Amniotic stem cell (primary cell): Measurements from ENCODE around the gene CNTNAP4.

Experiments
- DNase-seq: peaks from one replicate; lab custom pipeline; 2025; lab: John Stamatoyannopoulos, UW

Gene CNTNAP4

DNA sequence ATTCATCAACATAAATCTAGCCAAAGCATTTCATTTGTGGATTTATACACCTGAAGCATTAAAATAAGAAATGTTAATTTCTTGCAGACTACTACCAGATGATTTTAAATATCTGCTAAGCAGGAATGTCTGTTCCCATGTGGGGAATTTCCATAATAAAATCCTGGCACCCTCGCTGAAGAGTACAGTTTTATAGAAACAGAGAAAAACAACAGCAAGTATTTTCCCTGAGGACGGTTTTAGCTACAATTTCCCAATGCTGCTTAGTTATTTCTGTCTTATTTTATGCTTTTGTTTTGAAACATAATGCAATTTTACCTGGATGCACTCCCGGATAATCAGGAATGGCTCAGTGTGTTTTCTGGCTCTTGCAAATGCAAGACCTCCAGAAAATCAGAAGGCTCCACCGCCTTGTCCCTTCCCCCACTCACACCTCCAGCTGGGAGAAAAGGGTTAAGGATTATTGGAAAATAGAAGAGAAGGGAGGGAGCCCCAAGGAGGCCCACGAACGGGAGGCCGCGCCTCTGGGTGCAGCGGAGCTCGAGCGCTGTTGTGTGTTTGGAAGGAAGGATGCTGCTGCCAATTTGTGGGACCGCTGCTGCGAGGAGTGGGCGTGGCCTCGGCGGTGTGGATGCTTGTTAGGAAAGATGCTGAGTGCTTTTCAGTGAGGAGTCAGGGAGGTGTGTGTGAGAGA is at the start of gene CNTNAP4:
Gene CNTNAP4, plus strand, starts transcription at position 657 of the 694 bp plus-strand sequence. CDS start 262 bp downstream, outside the sequence.
- no peak for DNase-seq

DNA sequence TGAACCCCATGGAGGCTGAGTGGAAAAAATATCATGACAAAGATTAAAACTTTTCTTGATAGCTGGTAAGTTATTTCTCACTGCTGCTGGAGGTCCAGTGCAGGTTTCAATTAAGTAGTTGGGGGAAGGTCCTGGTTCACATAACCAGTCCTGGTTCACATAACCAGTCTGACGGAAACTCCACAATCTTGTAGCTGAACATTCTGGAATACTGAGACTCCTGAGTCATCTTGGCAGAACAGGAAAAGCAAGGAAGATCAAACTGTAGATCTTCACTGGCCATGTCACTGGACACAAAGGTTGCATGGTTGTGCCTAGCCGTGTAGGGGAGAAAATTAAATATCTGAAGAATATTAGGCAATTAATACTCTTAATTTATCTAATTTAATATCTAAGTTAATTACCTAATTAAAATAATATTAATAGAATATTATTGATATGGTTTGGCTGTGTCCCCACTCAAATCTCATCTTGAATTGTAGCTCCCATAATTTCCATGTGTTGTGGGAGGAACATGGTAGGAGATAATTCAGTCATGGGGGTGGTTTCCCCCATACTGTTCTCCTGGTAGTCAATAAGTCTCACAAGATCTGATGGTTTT is 48.6 kb upstream of the CNTNAP4 start:
- DNase-seq, result no peak

DNA sequence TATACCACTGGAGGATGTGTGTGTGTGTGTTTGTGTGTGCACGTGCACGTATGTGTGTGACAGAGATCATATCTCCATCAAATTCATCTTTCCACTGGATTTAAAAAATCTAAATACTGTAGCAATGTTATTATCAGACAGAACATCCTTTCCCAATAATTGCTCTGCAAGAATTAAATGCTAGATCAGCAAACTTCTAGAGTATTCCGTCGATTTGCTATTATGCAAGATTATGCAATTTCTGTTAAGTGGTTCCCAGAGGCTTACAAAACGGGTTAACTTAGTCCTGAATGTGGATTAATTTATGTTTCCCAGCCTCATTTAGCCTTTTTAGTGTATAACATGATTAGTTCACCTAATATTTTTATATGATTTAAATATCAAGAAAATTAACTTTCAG is 44.5 kb upstream of the CNTNAP4 start:
- DNase-seq, result no peak

DNA sequence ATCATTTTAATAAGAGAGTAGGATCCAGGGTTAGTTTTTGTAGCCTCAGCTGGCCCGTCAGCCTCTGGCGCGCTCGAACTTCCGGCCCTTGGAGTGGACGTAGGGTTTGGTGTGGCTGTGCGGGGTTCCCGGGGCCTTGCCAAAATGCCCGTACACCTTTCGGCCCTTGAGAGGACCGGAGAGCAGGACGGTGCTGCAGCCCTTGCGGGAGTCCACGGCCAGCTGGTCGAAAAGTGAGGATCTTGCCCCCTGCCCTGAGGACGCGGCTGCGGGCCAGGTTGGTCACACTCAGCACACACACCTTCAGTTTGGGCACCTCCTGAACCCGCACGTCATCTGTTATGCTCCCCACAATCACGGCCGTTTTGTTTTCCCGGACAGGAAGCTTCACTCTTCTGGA is 42.2 kb upstream of the CNTNAP4 start:
- DNase-seq, result no peak

DNA sequence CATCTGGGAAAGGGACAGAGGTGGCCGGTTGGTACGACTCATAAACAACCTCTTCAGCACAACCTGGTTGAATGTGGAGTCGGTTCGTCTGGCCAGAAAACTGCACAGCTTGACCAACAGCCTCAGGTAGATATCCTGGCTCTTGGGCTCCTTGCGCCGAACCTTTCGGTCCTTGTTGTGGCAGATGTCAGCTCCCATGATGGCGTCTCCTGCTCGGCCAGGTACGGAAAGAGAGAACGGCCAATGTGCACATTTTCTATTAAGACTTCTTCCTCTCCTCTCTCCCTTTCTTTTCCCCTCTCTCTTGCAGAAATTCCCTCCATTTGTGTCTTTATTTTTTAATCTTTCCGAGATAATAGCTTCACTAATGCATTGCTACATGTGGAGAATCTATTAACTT is 41.8 kb upstream of the CNTNAP4 start:
- no peak for DNase-seq

DNA sequence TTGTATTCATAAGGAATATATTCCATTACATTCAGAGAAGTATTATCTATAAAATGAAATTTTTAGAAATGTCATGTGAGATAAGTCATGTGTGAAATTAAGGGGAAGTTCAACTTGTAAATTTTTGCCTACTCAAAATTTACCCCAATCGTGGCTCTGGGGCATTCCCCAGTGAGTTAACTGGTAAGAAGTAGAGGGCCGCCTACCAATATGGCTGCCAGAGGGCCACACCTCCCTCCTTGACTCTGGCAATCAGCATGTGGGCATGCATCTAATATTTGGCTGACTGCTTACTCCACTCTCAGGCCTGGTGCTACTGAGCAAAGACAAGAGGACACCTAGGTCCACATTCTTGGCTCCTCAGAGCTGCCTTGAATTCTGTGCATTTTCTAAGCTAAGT is 39.7 kb upstream of the CNTNAP4 start:
- DNase-seq, result no peak

DNA sequence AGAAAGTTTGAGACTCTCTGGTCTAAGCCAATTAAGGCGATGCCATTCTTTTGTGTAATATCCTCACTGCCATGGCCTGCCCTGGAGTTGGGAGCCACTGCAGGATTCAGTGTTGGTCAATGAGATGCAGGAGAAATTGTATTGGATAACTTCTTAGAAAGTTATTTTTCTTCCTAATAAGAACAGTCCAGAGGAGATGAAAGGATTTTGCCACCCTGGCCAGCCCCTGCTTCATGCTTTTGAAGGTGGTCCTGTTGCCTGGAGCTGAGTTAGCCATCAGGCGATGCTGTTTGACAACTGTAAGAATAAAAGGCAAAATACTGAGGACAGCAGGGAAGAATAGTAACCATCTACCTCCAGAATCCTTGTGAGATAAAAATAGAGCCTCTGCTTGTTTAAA is 35.4 kb upstream of the CNTNAP4 start:
- no peak for DNase-seq

DNA sequence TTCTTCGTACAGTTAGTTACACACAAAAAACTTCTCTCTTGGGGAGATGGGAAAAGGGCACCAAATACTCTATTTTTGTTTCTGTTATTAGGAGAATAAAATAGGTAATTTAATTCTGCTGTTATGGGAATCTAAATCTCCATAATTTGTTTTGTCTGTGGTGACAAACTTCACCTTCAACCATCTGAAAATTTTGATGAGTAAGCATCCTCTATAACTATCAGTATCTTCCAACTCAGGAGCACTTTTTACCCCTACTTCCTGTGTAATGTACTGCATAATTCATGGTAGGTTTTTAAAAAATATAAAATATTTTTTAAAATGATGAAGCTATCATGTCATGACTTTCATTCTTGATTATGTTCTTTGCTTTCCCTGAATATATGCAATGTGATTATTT is 33.6 kb upstream of the CNTNAP4 start:
- no peak for DNase-seq

DNA sequence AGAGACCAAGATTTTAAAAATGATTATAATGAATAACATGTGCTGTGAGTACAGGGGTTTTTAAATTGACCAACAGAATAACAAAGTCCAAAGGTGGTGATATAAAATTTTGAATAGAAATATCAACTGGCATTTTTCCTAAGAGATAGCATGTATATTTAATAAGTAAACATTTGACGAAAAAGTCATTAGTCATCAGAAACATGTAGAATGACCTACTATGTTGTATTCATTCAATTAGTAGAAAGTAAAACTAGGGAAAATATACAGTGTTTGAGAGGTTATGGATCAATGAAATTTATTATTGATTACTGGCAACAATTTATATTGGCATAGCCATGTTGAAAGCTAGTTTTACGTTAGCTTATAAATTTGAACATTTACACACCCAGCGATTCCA is 30.6 kb upstream of the CNTNAP4 start:
- DNase-seq, result no peak

DNA sequence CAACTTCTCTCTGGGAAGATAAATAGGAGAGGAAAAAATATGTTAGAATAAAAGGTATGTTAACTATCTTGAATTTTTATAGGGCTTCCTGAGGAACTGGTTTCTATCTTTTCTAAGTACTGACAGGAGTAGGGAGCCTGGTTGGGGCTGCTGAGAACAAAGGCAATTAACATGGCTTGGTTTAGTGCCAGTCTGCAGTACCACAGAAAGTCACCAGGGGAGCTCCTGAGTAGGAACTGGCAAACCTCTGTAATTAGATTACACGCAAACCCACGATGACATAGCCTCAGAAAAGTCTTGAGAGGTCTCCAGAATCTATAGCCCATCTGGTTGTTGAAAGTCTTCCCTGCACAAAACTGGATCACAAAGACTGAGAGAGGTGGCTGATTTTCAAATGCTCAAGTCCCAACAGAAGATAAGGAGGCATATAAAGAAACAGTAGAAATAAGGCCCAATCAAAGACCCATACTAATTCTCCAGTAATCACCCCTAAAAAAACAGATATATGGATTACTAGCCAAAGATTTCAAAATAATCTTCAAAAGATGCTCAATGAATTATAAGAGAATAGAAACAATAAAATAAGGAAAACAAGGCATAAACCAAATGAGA is 11.7 kb upstream of the CNTNAP4 start:
- no peak for DNase-seq

DNA sequence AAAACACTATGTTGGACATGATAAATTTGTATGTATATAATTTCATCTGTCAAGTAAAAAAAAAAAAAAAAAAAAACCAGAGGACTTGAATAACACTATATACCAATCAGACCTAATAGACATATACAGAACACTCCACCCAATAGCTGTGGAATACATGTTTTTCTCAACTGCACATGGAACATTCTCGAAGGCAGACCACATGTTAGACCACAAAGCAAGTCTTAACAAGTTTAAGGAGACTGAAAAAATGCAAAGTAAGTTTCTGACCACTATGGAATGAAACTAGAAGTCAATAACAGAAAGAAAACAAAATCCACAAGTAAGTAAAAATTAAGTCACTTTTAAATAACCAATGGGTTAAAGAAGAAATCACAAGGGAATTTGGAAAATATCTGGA is 8.4 kb upstream of the CNTNAP4 start:
- DNase-seq, result no peak

DNA sequence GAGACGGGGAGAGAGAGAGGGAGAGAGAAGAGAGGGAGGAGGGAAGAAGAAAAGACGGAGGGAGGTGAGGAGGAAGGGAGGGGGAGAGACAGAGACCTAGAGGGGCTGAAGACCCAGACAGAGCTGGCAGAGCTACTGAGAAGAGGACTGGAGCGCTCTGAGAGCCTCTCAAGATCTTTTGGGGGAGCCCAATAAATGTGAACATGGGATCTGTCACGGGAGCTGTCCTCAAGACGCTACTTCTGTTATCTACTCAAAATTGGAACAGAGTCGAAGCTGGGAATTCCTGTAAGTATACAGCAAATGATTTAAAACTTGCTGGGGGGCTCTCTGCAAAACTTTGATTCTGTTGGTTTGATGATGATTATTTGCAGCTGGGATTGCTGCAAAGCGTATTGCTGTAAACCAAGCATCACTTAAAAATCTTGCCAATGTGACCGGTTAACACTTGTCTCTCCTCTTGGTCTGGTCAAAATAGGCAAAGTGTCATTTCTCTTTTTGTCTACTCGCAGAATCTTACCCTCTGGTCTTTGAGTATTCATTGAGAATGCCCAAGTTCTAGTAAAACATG is 344 bp downstream of the CNTNAP4 start:
- no peak for DNase-seq

DNA sequence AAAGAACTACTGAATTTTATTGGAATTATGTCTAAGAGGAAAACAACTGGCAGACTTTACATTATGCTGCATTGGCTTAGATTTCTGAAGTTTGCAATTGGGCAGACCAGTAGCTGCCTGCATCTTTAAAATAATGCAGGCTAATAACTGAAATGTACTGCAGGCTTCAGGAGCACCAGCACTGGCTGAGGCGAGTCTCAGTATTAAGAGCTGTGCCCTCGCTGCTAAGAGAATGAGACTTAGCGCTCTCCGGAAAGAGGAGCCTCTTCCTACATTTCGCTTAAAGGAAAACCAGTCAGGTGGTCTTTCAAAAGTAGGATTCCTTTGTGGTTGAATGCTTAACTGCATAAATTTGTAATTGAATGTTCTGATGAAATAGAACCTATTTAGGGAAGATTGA is 885 bp downstream of the CNTNAP4 start:
- no peak for DNase-seq

DNA sequence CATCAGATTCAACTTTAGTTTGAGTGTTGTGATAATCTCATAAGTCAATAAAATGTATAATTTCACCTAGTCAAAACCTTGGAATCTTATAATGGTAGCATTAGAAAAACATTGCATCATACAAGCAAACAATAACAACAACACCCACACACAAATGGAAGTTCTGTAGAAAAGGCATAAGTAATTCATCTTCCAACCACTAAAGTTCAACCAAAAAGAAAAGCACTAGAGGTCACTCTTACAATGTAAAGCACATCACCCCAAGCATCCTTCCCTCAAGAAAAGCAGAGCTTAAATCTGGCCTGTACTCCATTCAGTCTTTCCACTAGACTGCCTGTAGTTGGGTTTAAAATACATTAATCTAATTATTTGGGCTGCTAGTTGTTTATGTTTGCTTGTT is 1.8 kb downstream of the CNTNAP4 start:
- DNase-seq, result no peak

DNA sequence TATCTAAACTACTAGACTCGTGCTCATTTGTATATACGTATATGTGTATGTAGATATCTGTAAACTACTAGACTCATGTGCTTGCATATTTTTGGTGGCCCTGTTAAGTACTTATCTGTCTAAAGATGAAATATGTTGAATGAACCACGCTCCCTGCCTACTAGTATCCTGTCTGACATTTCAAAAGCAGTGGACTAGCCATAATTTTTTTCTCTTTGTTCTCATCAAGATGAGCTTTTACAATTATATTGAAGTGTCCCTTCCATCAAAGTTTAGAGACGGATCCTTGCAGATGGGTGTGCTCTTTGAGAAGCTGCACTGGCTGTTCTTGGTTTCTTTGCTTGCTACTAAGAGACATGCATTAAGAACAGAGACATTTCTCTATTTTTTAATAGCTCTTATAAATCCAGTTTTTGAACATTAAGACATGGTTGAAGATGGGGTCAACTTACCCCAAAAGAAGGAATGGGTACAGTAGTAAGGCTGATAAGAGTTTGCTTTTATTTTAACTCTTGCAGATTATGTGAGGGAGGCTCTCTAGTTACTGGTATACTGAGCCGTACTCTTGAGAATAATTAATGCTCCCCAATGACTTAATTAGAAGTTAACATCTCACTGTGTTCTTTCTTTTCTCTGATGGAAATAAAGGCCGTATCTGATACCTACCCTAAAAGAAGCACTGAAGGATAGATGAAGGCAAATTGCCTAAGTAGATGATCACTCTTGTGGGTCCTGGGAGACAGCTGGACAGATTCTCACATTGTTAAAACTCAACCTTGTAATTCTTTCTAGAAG is 3.4 kb downstream of the CNTNAP4 start:
- no peak for DNase-seq

DNA sequence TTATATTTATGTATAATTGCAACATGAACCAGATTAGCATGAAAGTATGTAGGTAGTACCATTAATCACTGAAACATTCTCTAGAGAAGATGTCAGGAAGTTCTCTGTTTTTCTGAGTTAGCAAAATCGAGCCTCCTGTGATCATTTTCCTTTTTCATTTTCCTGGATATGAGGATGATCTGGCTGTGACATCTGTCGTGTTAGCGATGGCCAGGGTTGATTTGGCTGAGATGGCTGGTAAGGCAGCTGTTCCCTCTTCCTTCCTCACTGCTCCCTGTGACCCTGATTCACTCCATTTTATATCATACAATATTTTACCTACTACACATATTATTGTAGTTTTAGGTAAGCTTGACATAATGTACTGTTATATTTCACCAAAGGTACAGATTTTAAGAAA is 10.3 kb downstream of the CNTNAP4 start:
- no peak for DNase-seq

DNA sequence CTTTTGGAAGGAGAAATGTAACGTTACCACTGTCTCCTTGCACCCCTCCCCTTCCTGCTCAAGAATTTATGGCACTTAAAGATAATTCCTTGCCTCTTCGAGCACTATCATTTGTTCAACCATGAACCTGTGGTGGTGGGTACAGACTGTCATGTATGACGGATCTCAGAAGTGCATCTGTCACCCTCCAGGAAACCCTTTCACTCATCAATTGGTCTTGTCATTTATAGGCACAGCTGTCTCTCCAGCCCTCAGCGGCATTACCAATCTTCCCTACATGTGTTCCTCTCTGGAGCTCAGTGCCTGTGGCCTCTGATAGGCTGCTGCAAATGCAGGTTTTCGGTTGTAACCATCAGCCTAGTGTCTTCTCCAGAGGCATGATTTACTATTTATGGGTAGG is 15.0 kb downstream of the CNTNAP4 start:
- DNase-seq, result no peak

DNA sequence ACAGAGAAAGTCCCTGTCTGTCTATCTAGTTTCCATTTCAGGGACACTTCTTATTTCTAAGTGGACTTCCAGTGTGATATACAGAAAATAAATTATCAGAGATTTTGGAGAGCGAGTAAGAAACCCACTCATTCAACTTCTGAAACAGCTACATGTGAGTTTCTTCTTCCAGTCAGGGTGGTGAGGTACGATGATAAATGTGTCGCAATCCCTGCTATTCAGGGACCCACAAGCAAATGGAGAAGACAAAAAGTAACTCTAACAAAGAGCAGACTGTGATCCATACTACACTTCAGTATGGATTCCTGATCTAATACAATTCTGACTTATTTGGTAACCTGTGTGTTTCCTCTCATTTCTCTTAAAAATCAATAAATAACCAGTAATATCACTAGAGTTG is 16.8 kb downstream of the CNTNAP4 start:
- no peak for DNase-seq

DNA sequence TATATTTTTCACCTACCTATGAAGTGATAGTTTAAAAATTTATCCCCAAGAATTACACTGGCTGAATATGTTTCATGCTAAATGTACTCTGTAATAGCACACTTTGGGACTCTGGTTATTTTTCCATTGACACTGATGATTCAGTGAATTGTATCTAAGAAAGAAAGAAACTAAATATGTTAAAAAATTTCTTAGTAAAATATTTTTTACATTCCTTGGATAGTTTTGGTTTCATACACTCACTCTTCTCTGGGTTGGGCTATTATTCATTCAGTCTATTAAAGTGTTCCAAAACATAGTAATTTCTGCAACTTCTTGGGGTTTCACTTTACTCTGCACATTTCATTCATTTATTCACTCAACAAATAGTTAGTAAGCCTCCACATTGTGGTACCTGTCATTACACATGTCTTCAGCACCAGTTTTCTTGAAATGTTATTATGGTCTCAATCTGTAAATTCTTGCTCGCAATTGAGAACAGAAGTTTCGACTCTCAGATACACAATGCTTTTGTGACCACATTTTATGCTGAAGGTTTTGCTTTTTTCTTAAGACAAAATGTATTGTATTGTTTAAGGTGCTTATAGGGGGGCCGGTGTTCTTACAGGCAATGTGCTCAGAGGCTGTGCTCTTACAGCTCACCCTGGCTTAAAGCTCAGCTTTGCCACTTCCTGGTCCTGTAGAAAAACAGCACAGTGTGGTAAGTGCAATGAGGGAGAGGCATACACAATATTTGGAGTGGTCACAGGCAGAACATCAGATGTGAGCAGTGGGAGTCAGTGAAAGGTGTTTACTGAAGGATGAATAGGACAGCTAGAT is 17.4 kb downstream of the CNTNAP4 start:
- DNase-seq, result no peak

DNA sequence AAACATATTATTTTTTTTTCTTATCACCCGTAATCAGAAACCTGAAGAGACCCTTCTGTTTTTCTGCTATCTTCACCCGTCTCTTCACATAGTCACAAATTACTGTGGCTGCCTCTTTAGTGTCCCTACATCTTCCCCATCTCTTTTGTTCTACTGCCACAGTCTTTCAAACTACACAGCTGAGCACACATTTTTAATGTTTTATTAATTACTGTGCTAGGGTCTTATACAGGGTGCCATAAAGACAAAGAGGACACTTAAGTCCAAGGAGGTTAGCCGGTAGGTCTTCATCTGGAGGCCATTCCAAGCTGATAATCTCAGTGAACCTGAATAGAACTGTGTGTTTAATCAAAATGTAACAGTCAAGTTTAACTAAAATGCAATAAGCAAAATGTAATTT is 20.7 kb downstream of the CNTNAP4 start:
- no peak for DNase-seq

DNA sequence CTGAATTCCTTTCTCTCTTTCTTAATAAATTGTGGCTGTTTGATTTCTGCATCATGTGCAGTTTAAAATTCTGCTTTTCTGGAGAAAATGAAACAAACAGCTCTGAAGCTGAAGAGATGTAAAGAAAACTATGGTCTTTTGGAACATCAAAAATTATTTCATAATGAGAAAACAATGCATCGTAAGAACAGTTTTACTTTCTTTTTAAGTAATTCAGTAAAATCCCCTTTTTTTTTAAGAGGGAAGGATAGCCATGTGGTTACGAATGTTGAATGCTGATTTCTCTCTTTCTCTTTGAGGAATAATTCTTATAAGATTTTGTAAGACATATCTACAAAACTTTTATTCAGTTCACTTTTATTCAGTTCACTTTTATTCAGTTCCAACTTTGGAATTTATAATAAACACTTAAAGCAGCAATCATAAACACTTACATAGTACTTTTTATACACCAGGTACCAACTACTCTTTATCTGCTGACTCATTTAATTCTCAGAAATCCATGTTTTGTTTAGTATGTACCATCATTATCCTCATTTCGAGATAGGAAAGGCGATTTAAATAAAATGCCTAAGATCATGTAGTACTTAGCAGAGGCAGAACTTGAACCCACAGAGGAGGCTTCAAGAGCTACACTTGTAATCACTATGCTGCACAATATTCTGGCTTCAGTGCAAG is 26.6 kb downstream of the CNTNAP4 start:
- no peak for DNase-seq
